GM18873 (cell line): ENCODE data around the gene PIM3.
"Not testable (repeated sequence)": the region's sequence is repeated elsewhere in the genome, so short reads cannot be mapped to it uniquely, and the experiment has no call there.

ENCODE experiments used
- ATAC-seq: cut with Tn5 transposase; IDR thresholded peaks from one replicate; pipeline ENCODE4 v1.9.1; 2021; ENCODE audit warnings: mild to moderate bottlenecking, moderate library complexity, moderate number of reproducible peaks; ENCODE audit not compliant: unreplicated experiment, low FRiP score

Gene PIM3

DNA sequence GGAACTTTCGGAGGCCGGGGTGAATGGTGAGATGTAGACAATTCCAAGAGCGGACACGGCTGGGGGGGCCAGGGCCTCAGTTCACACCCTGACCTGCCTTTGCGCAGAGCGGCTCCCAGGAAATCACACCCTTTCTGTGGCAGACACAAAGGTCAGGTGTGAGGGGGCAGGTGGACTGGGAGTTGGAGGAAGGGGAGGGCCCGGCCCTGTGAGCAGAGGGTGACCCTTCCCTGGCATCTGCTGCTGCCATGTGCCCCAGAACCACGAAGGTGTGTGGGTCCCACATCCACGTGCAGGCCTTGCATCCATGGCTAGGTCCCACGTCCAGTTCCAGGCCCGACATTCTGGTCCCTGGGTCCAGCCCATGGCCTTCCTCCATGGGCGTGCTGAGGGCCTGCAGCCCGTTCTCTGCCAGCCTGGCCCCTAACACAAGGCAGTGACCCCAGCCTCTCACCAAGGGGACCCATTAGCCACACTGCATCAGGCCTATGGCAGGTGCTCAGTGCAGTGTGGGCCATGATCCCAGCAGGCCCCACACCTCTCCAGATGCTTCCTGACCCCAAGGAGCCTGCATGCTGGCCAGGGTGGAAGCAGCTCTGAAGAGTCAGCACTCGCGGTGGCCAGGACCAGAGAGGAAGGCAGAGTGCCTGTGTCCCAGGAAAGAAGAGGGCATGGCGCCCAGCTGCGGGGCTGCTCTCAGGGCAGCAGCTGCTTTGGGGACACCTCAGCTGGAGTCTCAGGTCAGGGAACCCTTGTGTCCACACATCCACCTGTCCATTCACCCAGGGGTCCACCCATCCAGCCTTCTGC lies 18.9 kb upstream of the PIM3 start:
- no peak for ATAC-seq

DNA sequence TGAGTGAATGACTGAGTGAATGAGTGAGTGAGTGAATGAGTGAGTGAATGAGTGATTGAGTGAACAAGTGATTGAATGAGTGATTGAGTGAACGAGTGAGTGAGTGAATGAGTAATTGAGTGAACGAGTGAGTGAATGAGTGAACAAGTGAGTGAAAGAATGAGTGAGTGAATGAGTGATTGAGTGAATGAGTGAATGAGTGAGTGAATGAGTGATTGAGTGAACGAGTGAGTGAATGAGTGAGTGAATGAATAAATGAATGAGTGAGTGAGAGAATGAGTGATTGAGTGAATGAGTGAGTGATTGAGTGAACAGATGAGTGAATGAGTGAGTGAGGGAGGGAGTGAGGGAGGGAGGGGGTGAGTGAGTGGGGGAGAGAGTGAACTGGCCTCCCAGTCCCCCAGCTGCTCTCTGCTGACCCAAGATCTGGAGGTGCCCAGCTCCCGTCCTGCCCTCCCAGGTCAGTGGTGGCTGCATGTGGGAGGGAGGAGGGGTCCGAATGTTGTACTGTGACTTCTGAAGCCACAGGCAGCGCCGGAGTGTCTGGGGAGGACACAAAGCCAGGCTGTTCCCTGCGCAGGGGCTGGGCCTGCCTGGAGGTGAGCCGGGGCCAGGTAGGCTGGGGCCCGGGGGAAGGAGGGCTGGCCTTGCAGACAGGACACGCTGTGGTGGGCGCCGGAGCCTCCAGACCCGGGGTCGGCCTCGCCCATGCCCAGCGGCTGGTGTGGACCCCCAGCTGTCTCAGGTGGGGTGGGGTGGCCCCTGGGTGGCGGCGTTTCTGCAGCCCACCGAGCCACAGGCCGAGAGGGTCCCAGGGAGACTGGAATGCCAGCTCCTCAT lies 17.8 kb upstream of the PIM3 start:
- ATAC-seq, result no peak

DNA sequence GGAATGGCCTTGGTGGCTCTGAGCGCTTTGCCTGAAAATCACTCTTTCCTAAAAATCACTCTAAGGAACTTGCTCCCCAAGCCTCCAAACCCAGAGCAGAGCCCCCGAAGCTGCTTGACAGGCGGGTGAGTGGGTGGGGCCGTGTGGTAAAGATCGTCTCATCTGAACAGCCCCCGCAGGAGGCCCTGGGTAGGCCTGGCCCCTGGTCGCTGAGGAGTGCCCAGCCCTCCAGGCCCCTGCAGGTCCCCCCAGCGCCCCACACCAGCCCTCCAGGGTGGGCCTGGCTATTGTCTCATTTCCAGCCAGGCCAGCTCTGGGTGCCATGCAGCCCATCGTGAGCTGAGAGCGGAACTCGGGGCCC lies 17.2 kb upstream of the PIM3 start:
- no peak for ATAC-seq

DNA sequence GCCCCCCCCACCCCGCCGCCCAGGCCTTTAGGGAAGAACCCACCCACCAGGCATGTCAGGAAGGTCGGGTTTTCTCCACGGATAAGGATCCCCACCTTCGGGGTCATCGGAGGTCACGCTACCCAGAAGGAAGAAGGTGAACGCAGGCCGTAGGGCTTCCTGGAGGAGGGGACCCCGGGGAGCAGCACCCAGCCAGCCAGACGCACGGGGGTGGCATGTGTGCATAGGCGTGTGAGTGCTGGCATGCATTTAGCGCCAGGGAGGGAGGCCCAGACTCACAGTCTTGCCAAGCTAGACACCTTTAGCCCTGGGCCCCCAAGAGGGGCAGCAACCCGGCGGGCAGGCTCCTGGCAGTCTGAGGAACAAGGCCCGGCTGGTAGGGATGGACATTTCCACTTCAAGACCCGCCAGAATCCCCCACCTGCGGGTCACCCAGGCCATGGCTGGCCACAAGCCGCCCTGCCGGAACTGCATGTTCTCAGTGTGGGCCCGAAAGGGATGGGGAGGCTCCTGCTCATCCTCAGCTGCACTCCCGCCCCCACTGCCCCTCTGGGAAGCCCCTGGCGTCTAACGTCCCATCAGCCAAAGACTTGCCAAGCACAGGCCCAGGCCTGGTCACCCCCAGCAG lies 16.7 kb upstream of the PIM3 start:
- ATAC-seq, result no peak

DNA sequence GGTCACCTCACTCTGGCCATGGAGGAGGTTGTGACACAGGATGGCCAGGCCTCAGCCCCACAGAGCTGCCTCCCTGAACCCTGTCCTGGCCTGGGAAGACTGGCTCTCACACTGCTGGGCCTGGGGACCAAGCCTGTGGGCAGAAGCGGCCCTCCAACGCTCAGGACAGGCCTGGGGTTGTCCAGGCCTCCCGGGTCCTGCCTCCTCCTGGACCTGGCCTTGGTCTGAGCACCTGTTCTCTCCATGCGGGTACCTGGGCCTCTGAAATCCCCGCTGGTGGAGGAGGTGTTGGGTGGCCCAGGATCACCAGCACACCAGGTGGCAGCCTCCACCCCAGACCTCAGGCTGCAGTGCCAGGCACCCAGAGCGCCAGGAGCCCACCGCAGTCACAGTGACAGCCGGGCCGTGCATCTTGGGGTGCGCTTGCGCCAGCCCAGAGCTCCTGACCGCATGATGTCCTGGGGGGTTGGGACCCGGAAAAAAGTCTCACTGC lies 16.1 kb upstream of the PIM3 start:
- ATAC-seq, result no peak

DNA sequence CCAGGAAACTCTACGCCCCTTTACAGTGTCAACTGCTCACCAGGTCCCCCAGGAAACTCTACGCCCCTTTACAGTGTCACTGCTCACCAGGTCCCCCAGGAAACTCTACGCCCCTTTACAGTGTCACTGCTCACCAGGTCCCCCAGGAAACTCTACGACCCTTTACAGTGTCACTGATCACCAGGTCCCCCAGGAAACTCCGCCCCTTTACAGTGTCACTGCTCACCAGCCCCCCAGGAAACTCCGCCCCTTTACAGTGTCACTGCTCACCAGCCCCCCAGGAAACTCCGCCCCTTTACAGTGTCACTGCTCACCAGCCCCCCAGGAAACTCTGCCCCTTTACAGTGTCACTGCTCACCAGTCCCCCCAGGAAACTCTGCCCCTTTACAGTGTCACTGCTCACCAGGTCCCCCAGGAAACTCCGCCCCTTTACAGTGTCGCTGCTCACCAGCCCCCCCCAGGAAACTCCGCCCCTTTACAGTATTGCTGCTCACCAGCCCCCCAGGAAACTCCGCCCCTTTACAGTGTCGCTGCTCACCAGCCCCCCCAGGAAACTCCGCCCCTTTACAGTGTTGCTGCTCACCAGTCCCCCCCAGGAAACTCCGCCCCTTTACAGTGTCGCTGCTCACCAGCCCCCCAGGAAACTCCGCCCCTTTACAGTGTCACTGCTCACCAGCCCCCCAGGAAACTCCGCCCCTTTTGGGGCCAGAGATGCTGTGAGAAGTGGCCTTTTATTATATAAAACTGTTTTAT lies 15.4 kb upstream of the PIM3 start:
- not testable (repeated sequence) for ATAC-seq

DNA sequence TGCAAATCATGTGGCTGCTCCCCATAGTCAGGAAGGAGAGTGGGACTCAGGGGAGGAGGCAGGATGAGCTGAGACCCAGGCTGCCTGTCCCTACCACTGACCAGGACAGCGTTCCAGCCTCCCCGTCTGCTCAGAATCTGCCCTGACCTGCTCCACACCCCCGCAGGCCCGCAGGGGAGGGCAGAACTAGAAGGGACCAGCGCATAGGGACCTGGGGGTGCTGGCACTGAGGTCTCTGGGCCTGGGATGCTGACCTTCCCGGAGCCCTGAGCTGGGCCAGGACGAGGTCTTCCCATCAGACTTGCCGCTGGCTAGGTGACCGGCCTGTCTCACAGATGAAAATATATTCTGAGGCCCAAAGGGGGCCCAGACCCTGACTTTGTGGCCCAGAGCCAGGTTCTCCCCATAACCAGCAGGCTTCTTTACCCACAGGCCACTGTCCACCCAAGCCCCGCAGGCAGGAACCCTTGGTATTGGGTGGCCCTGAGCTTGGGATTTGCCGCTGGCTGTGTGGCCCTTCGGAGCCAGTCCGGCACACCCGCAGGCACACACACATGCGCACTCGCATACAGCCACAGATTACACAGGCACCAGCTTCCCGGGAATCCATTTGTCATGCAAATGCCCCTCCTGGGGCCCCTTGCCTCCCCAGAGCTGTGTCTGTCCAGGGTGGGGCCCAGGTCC lies 13.8 kb upstream of the PIM3 start:
- no peak for ATAC-seq

DNA sequence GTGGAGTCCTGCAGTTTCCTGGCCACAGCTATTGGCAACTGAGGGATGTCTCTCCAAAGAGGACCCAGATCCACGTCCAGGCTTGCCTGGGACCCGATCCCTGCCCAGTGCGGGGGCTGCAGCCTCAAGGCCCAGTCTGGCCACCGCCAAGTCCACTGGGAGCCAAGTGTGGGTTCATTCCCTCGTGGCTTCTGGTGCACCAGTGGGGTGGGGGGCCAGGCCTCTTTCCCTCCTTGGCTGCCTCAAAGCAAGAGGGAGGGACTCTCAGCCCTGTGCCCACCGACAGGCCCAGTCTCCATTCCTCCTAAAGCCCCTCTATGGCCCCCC lies 13.3 kb upstream of the PIM3 start:
- ATAC-seq, result no peak

DNA sequence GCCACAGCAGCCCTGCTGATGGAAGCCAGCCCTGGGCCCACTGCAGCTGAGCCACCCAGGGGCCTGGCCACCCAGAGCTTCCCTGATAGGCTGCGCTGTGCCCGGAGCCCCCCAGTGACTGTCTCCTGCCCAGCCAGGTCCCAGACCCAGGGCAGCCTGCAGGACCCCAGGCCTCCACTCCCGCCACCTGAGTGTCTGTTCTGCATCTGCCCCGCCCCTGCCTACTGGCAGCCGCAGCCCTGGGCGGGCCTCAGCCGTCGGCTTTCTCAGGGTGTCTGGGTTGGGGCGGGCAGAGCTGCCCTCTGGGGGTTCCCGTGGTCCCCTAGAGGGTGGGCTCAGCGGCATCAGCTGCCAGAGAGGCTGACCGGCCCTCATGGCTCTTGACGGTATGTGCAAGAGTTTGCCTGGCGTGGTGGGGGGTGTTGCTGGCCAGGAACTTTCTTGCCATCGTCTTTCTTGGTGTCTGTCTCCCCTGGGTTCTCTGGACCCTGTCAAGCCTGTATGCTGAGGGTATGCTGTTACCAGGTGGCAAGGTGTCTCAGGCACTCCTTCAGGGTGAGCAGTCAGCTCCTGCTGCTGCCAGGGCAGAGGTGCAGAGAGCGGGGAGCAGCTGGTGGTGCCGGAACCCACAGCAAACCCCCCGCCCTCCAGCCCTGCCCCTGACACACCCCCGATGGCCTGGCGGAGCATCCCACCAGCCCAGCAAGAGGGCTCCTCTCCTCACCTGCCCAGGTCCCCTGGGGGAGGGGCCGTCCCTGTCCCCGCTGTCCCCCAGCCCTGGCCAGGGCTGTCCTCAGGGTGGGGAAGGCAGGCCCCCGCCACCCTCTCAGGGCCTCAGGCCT lies 12.2 kb upstream of the PIM3 start:
- no peak for ATAC-seq

DNA sequence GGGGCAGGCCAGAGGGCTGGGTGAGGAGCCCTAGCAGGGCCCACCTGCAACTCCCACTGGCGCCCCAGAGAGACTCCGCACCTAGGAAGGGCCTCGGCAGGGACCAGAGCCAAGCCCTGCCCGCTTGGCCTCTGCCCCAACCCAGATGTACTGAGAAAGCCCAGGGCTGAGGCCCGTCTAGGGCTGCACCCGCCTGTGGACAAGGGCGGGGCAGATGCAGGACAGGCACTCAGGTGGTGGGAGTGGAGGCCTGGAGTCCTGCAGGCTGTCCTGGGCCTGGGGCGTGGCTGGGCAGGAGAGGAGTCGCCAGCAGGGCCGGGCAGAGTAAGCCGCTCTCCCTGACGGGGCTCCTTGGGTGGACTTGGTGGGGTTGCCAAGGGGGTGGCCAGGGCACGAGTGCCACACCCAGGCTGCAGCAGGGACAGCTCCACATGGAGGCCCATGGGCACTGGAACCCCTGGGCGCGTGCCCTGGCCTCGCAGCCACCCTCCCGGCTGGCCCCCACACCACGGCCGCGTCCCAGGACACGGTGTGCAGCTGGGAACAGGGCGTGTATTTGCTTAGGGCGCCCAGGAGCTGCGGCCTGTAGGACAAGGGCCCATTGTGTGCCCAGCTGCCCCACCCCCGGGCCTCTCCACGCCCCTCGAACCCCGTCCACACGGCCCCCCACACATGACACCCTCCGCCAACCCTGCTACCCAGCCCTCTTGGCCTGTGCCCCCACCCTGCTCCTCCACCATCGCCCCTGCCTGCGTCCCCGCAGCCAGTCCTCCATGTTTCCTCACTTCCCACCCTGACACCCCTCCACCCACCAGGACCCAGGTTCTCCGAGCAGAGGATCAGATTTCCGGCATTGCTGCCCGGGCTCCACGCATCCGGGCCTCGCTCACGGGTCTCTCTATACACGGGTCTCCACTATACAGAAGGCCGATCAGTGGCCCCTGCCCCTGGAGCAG lies 11.3 kb upstream of the PIM3 start:
- ATAC-seq, result no peak

DNA sequence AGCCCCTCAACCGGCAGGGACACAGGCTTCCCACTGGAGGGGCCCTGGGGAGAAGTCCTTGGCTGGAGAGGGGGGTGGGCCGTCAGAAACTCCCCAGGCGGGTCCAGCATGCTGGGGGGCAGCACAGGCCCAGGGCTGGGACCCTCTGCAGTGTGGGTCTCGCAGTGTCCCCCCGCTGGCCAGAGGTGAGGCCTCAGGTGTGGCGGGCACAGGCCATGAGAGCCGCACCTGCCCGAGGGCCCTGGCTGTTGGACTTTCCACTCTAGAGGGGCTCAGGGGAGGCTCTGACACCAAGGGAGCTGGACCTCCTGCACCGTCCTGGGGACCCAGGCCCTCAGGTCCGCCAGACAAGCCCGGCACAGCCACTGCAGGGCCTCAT lies 10.7 kb upstream of the PIM3 start:
- ATAC-seq, result no peak

DNA sequence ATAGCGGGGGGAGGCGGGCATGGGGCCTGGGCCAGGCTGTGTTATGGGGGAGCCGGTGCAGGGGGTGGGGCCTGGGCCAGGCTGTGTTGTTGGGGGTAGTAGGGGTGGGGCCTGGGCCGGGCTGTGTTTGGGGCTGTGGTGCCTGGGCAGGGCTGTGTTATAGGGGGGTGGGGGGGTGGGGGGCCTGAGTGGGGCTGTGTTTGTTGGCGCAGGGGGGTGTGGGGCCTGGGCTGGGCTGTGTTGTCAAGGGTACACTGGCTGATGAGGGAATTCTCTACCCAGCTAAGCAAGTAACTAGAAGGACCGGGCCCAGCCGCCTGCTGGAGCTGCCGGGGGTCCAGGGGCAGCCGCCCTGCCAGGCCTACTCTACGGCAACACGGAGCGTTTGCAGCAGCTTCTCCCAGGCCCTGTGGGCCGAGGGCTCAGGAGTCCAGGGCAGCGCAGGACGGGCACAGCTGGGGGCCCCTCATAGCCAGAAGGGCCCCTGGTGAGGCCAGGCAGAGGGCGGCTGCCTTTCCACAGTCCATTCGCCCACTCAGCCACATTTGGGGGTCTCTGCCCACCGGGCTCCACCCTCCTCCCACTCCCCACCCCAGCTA lies 10.1 kb upstream of the PIM3 start:
- no peak for ATAC-seq

DNA sequence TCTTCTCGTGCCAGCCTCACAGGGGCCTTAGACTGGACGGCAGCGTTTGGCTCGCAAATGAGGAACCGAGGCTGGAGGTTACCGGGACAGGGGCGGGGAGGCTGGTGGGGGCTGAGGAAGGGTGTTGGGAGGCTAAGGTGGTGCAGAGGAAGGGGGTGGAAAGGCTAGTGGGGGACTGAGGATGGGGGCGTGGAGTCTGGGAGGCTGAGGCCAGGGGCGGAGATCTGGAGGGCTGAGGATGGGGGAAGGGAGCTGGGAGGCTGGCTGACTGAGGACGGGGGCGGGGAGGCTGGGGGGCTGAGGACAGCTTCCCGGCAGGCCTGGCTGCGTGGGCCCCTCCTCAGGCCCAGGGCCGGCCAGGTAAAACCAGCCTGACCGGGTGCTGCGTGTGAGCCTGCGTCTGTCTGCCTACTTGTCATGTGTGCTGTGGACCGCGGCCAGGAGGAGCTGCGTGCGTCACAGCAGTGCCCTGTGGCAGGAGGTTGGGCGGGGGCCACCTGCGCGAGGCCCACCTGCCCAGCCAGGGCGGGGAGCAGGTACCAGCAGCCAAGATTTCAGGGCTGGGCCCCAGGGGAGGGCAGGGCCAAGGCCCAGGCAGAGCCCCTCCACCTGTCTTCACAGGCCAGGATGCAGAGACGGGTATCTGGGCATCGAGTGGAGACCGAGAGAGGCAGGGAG lies 9.4 kb upstream of the PIM3 start:
- ATAC-seq, result no peak

DNA sequence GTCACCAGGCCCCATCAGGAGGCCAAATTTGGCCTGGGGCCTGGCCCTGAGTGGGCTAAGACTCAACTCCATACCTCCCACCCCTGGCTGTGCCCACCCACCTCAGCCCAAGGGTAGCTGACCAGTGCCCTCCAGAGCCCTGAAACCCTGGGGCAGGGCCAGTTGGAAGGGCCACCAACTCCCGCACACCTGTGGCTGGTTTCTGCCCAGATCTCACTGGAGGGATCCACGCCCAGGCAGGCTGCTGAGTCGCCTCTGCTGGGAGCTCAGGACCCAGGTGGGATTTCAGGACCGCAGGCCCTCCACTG lies 8.9 kb upstream of the PIM3 start:
- no peak for ATAC-seq

DNA sequence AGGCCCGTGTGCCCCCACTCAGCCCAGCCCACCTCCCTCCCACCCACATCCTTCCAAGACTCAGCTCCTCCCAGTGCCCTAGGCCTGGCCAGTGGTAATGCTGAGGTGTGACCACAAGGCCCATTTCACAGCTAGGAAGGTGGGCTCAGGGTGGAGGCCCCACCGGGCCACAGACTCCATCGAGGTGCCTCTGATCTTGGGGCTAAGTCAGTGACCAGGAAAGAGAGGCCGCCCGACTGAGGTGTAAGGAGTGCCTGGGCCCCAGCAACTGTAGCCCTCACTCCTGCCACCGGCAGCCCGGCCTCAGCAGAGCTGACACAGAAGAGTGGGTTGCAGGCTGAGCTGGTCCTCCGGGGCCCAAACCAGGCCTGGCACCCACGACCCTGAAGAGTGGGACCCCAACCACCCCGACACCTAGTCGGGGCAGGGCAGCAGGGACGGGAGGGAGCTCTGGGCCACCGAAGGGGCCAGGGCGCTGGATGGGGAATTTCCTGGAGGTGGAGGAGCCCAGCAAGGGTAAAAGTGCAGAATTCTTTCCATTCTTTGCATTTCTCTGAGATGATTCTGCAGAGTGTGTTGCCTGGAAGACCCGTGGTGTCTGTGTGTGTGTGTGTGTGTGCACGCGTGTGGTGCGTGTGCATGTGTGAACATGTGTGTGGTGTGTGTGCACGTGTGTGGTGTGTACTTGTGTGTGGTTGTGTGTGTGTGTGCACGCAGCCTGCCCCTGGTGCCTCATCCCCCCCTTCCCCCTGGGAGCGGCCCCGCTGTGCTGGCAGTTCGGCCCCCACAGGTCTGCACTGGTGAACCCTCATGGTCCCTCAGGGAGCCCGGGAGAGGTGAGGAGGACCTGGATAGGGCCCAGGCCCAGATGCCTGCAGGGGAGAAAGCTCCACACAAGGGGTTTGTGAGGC lies 8.3 kb upstream of the PIM3 start:
- no peak for ATAC-seq

DNA sequence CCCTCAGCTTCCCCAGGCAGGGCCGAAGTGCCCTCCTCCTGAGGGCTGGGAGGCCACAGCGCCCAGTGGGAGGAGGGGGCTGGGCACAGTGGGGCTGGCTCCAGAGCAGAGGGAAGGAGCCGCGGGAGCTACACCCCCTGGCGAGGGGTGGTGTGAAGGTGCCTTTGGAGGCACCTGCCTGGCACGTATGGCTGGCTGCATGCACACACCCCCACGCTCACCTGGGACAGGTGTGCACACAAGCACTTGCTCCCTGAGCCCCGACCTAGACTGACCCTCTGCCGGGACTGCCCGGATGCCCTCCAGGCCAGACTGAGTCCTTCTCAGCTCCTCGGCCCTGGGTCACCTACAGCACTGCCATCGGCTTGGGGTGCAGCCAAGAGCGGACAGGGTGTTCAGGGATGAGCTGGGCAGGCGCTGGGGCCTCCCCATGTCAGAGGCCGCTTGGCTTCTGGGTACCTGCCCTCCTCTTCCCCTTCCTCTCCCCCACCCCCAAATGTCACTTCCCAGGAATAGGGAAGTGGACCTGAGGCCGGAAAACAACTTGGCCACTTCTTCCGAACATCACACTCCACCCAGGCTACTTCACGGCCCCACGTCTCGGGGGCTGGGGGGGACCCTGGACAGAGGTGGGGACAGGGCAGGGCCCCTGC lies 7.4 kb upstream of the PIM3 start:
- ATAC-seq, result no peak
